HG03280 (cell line): Measurements from ENCODE around the gene CAND2.

ENCODE experiments used
- ATAC-seq: cut with Tn5 transposase; IDR thresholded peaks from one replicate; pipeline ENCODE4 v1.9.1; 2021; ENCODE audit warnings: mild to moderate bottlenecking, moderate library complexity; ENCODE audit not compliant: unreplicated experiment

The CAND2 gene

DNA sequence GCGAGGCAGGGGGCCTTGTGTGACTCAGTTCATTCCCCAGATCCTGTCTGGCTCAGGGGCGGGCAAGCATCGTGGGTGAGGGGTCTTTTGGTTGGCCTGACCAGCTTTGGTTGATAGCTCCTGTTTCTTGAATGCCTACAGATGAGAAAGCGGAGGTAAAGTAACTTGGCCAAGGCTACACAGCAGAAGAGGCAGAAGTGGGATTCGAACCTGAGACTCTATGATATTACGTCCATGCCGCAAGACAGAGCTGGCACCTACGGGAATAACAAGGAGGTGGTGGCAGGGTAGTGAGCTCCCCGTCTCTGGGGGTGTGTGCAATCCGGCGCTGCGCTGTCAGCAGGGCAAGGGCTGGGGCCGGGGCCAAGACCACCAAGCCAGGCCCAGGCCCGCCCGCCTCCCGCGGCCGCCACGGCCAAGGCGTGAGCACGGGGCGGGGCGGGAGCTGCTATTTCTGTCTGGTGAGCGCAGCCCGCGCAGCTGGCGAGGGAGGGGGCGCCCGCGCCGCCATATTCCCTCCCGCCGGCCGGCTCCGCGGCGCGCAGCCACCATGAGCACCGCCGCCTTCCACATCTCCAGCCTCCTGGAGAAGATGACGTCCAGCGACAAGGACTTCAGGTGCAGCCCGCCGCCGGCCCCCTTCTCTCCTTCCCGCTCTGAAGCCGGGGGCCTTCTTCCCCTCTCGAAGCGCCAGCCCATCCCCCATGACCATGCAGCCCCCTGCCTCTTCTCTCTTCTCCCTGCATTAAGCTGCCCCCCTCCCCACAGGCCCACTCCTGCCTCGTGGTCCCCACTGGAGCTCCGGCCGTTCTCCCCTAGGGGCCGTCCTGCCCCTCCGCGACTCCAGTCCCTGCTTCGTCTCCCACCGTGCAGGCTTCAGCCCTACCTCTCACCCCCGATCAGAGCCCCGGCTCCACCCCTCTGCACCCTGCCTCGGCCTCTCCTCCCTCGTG lies at the start of gene CAND2:
Gene CAND2 (plus strand): TSS at position 510 of the 953 bp plus-strand sequence. CDS start 41 bp downstream, at position 551.
- ATAC-seq: no peak

GRCh38 chr3:12748477-12748876 lies 48.0 kb upstream of the CAND2 start:
- no peak for ATAC-seq

DNA sequence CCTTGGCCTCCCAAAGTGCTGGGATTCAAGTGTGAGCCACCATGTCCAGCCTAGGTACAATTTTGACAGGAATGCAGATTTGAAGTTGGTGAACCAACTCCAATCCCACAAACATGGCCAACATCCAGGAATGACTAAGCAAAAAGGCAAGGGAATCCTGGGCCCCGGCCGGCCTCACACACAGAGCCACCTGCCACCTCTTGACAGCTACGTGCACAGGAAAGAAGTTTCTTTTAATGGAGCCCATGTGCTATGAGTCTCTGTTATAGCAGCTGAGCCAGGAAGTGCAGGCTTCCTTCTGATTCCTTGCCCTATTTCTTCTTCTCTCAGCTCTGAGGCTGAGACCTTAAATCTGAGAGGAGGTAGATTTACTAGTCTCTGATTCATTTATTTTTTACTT lies 46.3 kb upstream of the CAND2 start:
- no peak for ATAC-seq

- ATAC-seq: no peak
These were observed 45.8 kb upstream of the CAND2 start for GRCh38 chr3:12750658-12751071.

DNA sequence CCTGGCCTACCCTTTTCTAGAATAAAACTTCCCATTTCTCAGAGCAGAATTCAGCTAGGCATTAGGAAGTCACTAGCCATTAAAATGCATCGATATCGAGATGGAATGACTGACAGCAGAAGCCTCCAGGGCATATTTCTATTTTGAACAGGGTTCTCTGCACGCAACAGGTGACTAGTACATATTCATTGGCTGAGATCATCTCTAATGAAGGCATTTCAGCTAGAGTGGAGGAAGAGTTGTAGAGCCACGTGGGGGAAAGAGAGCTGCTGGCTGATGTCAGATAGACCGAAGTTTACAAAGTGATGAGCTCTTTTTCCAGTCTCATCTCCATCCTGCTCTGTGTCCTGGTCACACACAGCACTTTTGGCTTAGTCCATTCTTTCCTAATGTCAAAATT lies 44.9 kb upstream of the CAND2 start:
- no peak for ATAC-seq

- ATAC-seq: no peak
These were observed 44.4 kb upstream of the CAND2 start for GRCh38 chr3:12752102-12752501.

GRCh38 chr3:12752809-12753208 lies 43.7 kb upstream of the CAND2 start:
- no peak for ATAC-seq

DNA sequence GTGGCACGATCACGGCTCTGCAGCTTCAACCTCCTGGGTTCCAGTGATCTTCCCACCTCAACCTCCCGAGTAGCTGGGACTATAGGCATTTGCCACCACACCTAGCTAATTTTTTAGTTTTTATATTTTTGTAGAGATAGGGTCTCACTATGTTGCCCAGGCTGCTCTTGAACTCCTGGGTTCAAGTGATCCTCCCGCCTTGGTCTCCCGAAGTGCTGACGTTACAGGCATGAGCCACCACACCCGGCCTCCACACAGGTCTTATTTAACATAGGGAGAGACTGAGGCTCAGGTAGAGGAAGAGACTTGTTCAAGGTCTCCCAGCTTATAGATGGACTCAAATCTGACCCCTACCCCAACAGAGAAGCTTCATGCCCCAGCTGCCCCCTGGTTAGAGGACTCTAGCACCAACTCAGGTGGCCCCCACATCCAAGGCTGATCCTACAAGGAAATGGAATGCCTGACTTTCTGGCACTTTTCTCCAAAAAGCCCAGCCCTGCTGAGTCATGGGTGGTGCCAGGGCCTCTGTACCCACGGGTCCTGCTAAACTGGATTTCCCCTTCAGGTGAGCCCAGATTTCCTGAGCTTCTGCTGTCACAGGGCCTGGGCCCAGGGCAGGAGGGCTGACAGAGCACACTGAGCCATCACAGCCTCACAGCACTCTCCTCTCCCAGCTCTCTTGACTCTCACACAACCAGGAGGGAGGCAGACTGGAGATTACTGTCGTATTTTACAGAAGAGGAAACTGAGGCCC lies 43.0 kb upstream of the CAND2 start:
- ATAC-seq: no peak

- ATAC-seq: no peak
These were observed 42.2 kb upstream of the CAND2 start for GRCh38 chr3:12754313-12754712.

- no peak for ATAC-seq
These were observed 40.7 kb upstream of the CAND2 start for GRCh38 chr3:12755754-12756153.

GRCh38 chr3:12756175-12756574 lies 40.3 kb upstream of the CAND2 start:
- ATAC-seq: no peak

DNA sequence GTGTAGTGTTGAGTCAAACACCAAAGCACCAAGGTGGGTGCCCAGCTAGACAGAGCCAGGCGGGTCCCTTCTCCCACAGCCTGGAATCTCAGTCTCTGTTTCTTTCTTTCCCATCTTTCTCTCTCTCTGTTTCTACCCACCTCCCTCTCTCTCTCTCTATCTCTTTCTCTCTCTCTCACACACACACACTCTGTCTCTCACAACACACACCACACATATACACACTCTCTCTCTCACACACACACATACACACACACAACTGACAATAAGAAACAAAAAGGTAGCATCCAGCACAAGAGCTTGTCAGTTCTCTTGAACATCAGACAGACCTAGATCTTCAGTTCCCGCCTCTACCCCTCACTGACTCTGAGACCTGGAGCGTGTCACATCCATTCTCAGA lies 39.8 kb upstream of the CAND2 start:
- no peak for ATAC-seq

- ATAC-seq: no peak
These were observed 38.3 kb upstream of the CAND2 start for GRCh38 chr3:12758025-12758781.

DNA sequence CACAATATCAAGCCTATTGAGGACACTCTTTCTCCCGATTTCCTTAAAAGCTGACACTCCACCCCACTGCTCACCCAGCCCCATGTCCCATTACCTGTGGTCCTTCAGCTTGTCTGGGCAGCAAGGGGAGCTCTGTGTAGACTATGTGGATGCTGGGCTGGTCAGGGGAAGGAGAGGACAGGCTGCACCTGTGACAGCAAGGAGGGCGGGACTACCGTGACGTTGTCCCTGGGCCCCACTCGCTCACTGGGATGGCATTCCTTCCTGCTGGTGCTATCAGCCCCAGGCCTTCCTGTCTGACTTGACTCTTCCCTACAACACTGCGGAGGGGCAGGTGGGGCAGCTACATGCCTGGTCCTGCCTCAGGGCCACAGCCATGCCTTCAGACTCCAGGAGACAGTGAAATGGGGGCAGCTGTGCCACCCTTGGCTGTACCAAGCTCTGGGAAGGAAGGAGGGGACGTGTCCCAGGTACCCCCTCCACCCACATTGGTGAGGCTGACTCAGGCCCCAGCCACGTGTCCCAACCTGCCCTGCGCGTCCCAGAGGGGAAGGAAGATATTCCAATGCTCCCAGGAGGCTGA lies 37.3 kb upstream of the CAND2 start, which contains the start of gene TMEM40:
Gene TMEM40 (minus strand): TSS at position 163 of the 583 bp plus-strand sequence. CDS start 9,427 bp downstream, outside the sequence.
- no peak for ATAC-seq

DNA sequence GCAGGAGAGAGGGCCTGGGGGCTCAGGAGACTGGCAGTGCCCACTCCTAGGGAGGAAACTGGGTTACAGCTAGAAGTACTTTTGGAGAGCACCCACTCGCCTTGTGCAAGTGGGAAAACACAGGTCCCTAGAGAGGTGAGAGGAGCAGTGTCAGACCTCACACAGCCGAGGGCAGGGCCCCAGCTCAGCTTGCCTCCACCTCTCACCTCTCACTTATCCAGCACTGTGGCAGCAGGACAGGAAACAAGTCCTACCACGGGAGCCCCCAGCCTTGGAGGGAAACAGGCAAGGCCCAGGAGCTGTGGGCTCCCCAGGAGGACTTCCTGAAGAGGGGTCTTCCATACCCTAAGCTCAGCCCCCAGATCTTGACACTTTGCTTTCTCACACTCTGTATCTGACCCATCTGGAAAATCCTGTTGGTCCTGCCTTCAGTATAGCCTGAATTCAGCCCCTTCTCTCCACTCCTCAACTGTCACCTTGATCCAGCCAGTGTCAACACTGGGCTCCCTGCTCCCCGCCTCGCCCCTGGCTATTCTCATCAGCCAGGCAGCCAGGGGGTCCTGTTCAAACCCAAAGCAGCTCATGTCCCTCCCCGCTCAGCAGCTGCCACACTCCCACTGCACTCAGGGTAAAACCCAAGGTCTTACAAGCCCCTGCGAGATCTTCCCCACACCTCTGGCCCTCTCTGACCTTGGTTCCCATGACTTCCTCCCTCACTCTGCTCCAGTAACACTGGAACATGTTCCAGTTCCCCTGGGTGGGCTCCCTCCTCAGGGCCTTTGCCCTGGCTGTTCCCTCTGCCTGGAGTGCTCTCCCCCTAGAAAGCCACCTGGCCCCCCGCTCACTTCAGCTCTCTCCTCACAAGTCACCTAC lies 36.6 kb upstream of the CAND2 start:
- no peak for ATAC-seq

GRCh38 chr3:12764171-12764776 lies 32.2 kb upstream of the CAND2 start:
- no peak for ATAC-seq

DNA sequence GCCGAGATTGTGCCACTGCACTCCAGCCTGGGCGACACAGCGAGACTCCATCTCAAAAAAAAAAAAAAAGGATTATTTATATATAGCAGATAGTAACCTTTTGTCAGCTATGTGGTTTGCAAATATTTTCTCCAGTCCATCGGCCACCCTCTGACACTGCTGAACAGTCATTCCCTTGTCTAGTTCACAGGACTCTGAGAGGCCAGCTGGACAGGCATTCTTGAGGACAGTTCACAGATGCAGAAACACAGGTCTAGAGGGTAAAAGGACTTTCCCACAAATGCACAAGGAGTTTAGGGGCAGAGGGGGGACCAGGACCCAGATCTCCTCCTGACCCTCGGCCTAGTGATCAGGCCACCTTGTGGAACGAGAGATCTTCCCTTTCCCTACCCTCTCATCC lies 29.9 kb upstream of the CAND2 start:
- ATAC-seq: no peak

DNA sequence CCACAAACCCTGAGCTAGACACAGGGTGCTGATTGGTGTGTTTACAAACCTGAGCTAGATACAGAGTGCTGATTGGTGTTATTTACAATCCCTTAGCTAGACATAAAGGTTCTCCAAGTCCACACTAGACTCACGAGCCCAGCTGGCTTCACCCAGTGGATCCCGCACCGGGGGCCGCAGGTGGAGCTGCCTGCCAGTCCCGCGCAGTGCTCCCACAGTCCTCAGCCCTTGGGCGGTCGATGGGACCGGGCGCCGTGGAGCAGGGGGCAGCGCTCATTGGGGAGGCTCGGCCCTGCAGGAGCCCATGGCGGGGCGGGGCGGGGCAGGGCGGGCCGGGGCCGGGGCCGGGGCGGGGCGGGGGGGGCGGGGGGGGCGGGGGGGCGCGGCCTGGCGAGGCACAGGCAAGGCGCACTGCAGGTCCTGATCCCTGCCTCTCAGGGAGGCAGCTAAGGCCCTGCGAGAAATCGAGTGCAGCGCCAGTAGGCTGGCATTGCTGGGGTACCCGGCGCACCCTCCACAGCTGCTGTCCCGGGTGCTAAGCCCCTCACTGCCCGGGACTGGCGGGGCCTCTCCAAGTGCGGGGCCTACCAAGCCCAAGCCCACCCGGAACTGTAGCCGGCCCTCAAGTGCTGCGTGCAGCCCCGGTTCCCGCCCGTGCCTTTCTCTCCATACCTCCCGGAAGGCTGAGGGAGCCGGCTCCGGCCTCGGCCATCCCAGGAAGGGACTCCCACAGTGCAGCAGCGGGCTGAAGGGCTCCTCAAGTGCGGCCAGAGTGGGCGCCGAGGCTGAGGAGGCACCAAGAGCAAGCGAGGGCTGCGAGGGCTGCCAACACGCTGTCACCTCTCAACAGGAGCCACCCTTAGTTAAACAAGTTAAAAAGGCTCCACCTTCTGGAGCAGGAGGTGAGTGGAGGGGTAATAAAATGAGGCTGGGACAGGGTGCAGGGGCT lies 27.6 kb upstream of the CAND2 start:
- no peak for ATAC-seq
